ENCODE results near the gene C1orf21.

The C1orf21 gene

DNA sequence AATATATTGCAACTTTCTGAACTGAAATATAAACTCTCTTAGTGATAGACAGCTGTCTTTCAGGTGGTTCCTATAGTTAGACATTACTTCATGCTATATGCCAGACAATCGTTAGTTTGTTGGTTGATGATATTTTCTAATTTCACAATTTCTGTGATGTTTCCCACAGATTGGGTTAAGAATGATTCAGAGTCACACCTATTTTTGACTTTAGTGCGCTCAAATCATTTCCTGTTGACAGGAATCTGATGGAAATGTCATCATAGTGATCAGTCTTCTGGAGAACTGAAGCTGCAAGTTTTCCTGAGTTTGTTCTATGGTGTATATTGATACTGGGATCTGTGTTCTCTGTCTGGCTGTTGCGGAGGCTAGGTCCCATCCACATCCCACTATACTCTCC, 119.7 kb downstream of the C1orf21 start:
- no peaks in the 10 kb centered on the region for H3K9me3 ChIP-seq (ENCODE audit: low read length)
- no peaks in the 10 kb centered on the region for H3K27me3 ChIP-seq (ENCODE audit: insufficient read depth, low read length)
- H3K36me3 ChIP-seq (ENCODE audit: insufficient read depth, low read length) = no peaks in the 10 kb centered on the region
- no peak overlapping the region for H3K9ac ChIP-seq (ENCODE audit: low read length)
- no peaks in the 10 kb centered on the region for H3K79me2 ChIP-seq (ENCODE audit: insufficient read depth, low read length)
- no peak overlapping the region for H3K4me3 ChIP-seq (ENCODE audit: low read depth, low read length, poor library complexity, severe bottlenecking)
- no peak overlapping the region for H2AFZ ChIP-seq (ENCODE audit: low read length)
- no peaks in the 10 kb centered on the region for H3K4me1 ChIP-seq (ENCODE audit: insufficient read depth, low read length, severe bottlenecking)
- H3K9me2 ChIP-seq (ENCODE audit: low read depth, low read length) = no peaks in the 10 kb centered on the region
- no peak overlapping the region for H3K4me2 ChIP-seq (ENCODE audit: low read length)
- no peaks in the 10 kb centered on the region for H3F3A ChIP-seq (ENCODE audit: insufficient read depth, low read length)
- no peak for TF ChIP-seq EZH2 (IDR thresholded peaks at IDR 0.05; ENCODE audit: borderline replicate concordance, low read length)
- TF ChIP-seq, protein P1, sequence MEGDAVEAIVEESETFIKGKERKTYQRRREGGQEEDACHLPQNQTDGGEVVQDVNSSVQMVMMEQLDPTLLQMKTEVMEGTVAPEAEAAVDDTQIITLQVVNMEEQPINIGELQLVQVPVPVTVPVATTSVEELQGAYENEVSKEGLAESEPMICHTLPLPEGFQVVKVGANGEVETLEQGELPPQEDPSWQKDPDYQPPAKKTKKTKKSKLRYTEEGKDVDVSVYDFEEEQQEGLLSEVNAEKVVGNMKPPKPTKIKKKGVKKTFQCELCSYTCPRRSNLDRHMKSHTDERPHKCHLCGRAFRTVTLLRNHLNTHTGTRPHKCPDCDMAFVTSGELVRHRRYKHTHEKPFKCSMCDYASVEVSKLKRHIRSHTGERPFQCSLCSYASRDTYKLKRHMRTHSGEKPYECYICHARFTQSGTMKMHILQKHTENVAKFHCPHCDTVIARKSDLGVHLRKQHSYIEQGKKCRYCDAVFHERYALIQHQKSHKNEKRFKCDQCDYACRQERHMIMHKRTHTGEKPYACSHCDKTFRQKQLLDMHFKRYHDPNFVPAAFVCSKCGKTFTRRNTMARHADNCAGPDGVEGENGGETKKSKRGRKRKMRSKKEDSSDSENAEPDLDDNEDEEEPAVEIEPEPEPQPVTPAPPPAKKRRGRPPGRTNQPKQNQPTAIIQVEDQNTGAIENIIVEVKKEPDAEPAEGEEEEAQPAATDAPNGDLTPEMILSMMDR (IDR thresholded peaks at IDR 0.05; ENCODE audit: low read length) = no peak
- H3K27ac ChIP-seq (ENCODE audit: low read depth, low read length, poor library complexity, severe bottlenecking) = no peak overlapping the region
- no peaks in the 10 kb centered on the region for H4K20me1 ChIP-seq (ENCODE audit: insufficient read depth, low read length)

DNA sequence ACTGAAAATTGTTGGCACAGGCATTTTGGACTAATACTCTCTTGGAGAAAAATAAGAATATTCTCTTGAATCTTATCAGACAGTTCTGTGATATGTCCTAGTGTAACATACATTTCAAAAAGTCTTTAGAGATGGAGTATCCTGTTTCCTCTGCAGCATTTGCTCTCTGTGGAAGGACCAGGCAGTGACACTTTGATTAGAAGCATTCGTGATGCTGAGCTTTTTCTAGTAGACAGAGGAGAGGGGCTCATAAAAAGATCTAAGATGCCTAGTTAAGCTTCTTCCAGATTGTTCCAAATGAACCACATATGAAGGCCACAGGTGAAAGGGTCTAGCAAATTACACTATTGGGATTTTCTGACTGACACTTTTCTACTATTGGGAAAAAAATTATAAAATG, 120.3 kb downstream of the C1orf21 start:
- H3K9me3 ChIP-seq (ENCODE audit: low read length) = no peaks in the 10 kb centered on the region
- no peaks in the 10 kb centered on the region for H3F3A ChIP-seq (ENCODE audit: insufficient read depth, low read length)
- no peak overlapping the region for H3K4me2 ChIP-seq (ENCODE audit: low read length)
- no peaks in the 10 kb centered on the region for H3K79me2 ChIP-seq (ENCODE audit: insufficient read depth, low read length)
- no peak overlapping the region for H3K9ac ChIP-seq (ENCODE audit: low read length)
- H4K20me1 ChIP-seq (ENCODE audit: insufficient read depth, low read length) = no peaks in the 10 kb centered on the region
- H3K36me3 ChIP-seq (ENCODE audit: insufficient read depth, low read length) = no peaks in the 10 kb centered on the region
- no peak overlapping the region for H3K27ac ChIP-seq (ENCODE audit: low read depth, low read length, poor library complexity, severe bottlenecking)
- H2AFZ ChIP-seq (ENCODE audit: low read length) = no peak overlapping the region
- no peaks in the 10 kb centered on the region for H3K9me2 ChIP-seq (ENCODE audit: low read depth, low read length)
- no peaks in the 10 kb centered on the region for H3K27me3 ChIP-seq (ENCODE audit: insufficient read depth, low read length)
- H3K4me3 ChIP-seq (ENCODE audit: low read depth, low read length, poor library complexity, severe bottlenecking) = no peak overlapping the region
- no peaks in the 10 kb centered on the region for H3K4me1 ChIP-seq (ENCODE audit: insufficient read depth, low read length, severe bottlenecking)
- no peak for TF ChIP-seq EZH2 (IDR thresholded peaks at IDR 0.05; ENCODE audit: borderline replicate concordance, low read length)
- TF ChIP-seq, protein P1 (IDR thresholded peaks at IDR 0.05; ENCODE audit: low read length) = no peak

GRCh38 chr1:184507604-184508280, 120.9 kb downstream of the C1orf21 start:
- Histone ChIP-seq H3K27me3 (ENCODE audit: insufficient read depth, low read length) (no peaks in the 10 kb centered on the region), H3K4me1 (ENCODE audit: insufficient read depth, low read length, severe bottlenecking) (no peaks in the 10 kb centered on the region), H3F3A (ENCODE audit: insufficient read depth, low read length) (no peaks in the 10 kb centered on the region), H3K79me2 (ENCODE audit: insufficient read depth, low read length) (no peaks in the 10 kb centered on the region), H3K9me2 (ENCODE audit: low read depth, low read length) (no peaks in the 10 kb centered on the region), H3K4me2 (ENCODE audit: low read length) (no peak overlapping the region), H3K27ac (ENCODE audit: low read depth, low read length, poor library complexity, severe bottlenecking) (no peak overlapping the region), H3K4me3 (ENCODE audit: low read depth, low read length, poor library complexity, severe bottlenecking) (no peak overlapping the region), H2AFZ (ENCODE audit: low read length) (no peak overlapping the region), H3K9me3 (ENCODE audit: low read length) (no peaks in the 10 kb centered on the region), H3K9ac (ENCODE audit: low read length) (no peak overlapping the region), H4K20me1 (ENCODE audit: insufficient read depth, low read length) (no peaks in the 10 kb centered on the region), H3K36me3 (ENCODE audit: insufficient read depth, low read length) (no peaks in the 10 kb centered on the region)
- TF ChIP-seq, protein P1 (IDR thresholded peaks at IDR 0.05; ENCODE audit: low read length) = no peak
- TF ChIP-seq EZH2 (IDR thresholded peaks at IDR 0.05; ENCODE audit: borderline replicate concordance, low read length) = no peak
